CD14-positive monocyte (primary cell): ENCODE results near the gene IL12B. TPM values are rescaled to one million over a fixed set of nuclear protein-coding genes. Genes with fewer than 3 reads are reported as not detected.

ENCODE experiments used
- DNase-seq, 3 donors: peaks; one replicate each; pipeline ENCODE4 v3.0.0-alpha.2; 2011 to 2022
- H2AFZ ChIP-seq: 2 replicates; pipeline ENCODE4 v1.6.0; 2012; ENCODE audit warnings: mild to moderate bottlenecking, low read depth, low read length, inconsistent platforms; ENCODE audit not compliant: insufficient read depth, poor library complexity, severe bottlenecking
- H3K27ac ChIP-seq, 2 donors: 1 replicate in 1 of 2; 2 replicates in 1 of 2; pipeline ENCODE4 v1.5.1; 2012 to 2013; ENCODE audit warnings: low read length in 2 of 2, control low read depth in 1 of 2, inconsistent platforms in 1 of 2, low read depth in 1 of 2, mild to moderate bottlenecking in 1 of 2
- H3K27me3 ChIP-seq, 2 donors: one replicate each; pipeline versions ENCODE4 v1.6.0 to v1.6.1; 2011 to 2013; ENCODE audit warnings: low read length in 2 of 2; ENCODE audit not compliant: control insufficient read depth in 2 of 2, insufficient read depth in 2 of 2
- H3K36me3 ChIP-seq, 2 donors: replicated peaks in 1 of 2; 1 replicate in 1 of 2; 2 replicates in 1 of 2; pipeline versions ENCODE4 v1.5.1 to v1.6.1; 2012 to 2013; ENCODE audit warnings: low read length in 2 of 2, control low read depth in 1 of 2, inconsistent platforms in 1 of 2, mild to moderate bottlenecking in 1 of 2; ENCODE audit not compliant: insufficient read depth in 2 of 2, control insufficient read depth in 1 of 2
- H3K4me1 ChIP-seq, 2 donors: 1 replicate in 1 of 2; 2 replicates in 1 of 2; pipeline versions ENCODE4 v1.5.1 to v1.6.1; 2012 to 2013; ENCODE audit warnings: low read length in 2 of 2, control low read depth in 1 of 2, inconsistent platforms in 1 of 2, mild to moderate bottlenecking in 1 of 2, moderate library complexity in 1 of 2; ENCODE audit not compliant: insufficient read depth in 2 of 2, control insufficient read depth in 1 of 2
- H3K4me2 ChIP-seq: replicated peaks from 2 replicates; pipeline ENCODE3; 2012; ENCODE audit warnings: low read length, moderate library complexity, mild to moderate bottlenecking; ENCODE audit not compliant: poor library complexity, severe bottlenecking; ENCODE audit errors: extremely low read depth
- H3K4me3 ChIP-seq, 3 experiments: fragments of 200-600 bp in 1 of 3; sonication (generic) in 1 of 3; replicated peaks in 1 of 3; 1 replicate in 2 of 3; 2 replicates in 1 of 3; pipeline ENCODE4 v1.5.1; 2011 to 2013; ENCODE audit warnings: low read length in 3 of 3, mild to moderate bottlenecking in 3 of 3, control low read depth in 2 of 3, low read depth in 2 of 3, inconsistent platforms in 1 of 3, moderate library complexity in 1 of 3
- H3K79me2 ChIP-seq: 2 replicates; pipeline ENCODE4 v1.6.0; 2012; ENCODE audit warnings: mild to moderate bottlenecking, control low read depth, inconsistent platforms, low read length, moderate library complexity; ENCODE audit not compliant: insufficient read depth
- H3K9ac ChIP-seq: 2 replicates; pipeline ENCODE4 v1.6.0; 2017; ENCODE audit warnings: low read length, mild to moderate bottlenecking; ENCODE audit not compliant: insufficient read depth, poor library complexity, severe bottlenecking
- H3K9me3 ChIP-seq, 2 donors: replicated peaks in 1 of 2; 1 replicate in 1 of 2; 2 replicates in 1 of 2; pipeline versions ENCODE4 v1.5.1 to v1.6.1; 2012 to 2013; ENCODE audit warnings: low read length in 2 of 2, control low read depth in 1 of 2; ENCODE audit not compliant: control insufficient read depth in 1 of 2, insufficient read depth in 1 of 2
- H4K20me1 ChIP-seq: 2 replicates; pipeline ENCODE4 v1.6.0; 2012; ENCODE audit warnings: mild to moderate bottlenecking, low read length, control low read depth, moderate library complexity; ENCODE audit not compliant: insufficient read depth
- H3K27ac Mint-ChIP-seq, 7 donors: one replicate each; pipeline ENCODE4 v1.8.0; 2020; ENCODE audit warnings: mild to moderate bottlenecking in 7 of 7, mixed read lengths in 7 of 7, moderate library complexity in 6 of 7, inconsistent platforms in 2 of 7
- H3K27me3 Mint-ChIP-seq, 3 donors: one replicate each; pipeline ENCODE4 v1.8.0; 2021 to 2022; ENCODE audit warnings: low read depth in 3 of 3, mild to moderate bottlenecking in 3 of 3, mixed read lengths in 3 of 3, moderate library complexity in 3 of 3, inconsistent platforms in 1 of 3
- H3K36me3 Mint-ChIP-seq, 2 donors: one replicate each; pipeline ENCODE4 v1.8.0; 2020; ENCODE audit warnings: mixed read lengths in 2 of 2, inconsistent platforms in 1 of 2, mild to moderate bottlenecking in 1 of 2
- H3K4me1 Mint-ChIP-seq: one replicate; pipeline ENCODE4 v1.8.0; 2020; ENCODE audit warnings: mild to moderate bottlenecking, mixed read lengths
- H3K4me3 Mint-ChIP-seq, 2 donors: one replicate each; pipeline ENCODE4 v1.8.0; 2020; ENCODE audit warnings: mild to moderate bottlenecking in 2 of 2, mixed read lengths in 2 of 2, moderate library complexity in 1 of 2
- H3K9me3 Mint-ChIP-seq, 7 donors: one replicate each; pipeline ENCODE4 v1.8.0; 2020 to 2022; ENCODE audit warnings: mixed read lengths in 7 of 7, mild to moderate bottlenecking in 6 of 7, moderate library complexity in 6 of 7, inconsistent platforms in 2 of 7
- CTCF ChIP-seq: fragments of 200-600 bp; IDR thresholded peaks from one replicate; pipeline ENCODE4 v1.8.0; 2022; ENCODE audit warnings: antibody characterized with exemption, mild to moderate bottlenecking
- WGBS: methylation state at CpG from one replicate; pipeline ENCODE4 v1.1.5; 2013; ENCODE audit warnings: missing lambda C conversion rate; ENCODE audit not compliant: insufficient coverage; 5-methylcytosine and 5-hydroxymethylcytosine counted together
- intact Hi-C, 2 donors: fragments of 100-400 bp; cut with micrococcal nuclease; formaldehyde crosslinking; loops; one replicate each; pipeline versions ENCODE4 v1.15.0 to v1.15.1; 2023
- polyA plus RNA-seq, 3 donors: library from polyadenylated mRNA; depleted of rRNA in 1 of 3; unstranded in 2 of 3; stranded (reverse) in 1 of 3; fragments of 300-500 nt in 2 of 3; fragments of >200 nt in 1 of 3; fragmentation: Illumina TruSeq in 2 of 3; gene quantifications; 1 replicate in 2 of 3; 2 replicates in 1 of 3; pipeline ENCODE4 v1.2.3, GENCODE V29; 2012 to 2021

IL12B gene
- polyA plus RNA-seq, 3 donors, result not detected

- Histone ChIP-seq H3K27ac (no peak overlapping the region), H3K9me3 (no peaks in the 10 kb centered on the region), H3K9ac (no peak overlapping the region), H4K20me1 (no peaks in the 10 kb centered on the region), H3K79me2 (no peaks in the 10 kb centered on the region), H3K36me3 (no peaks in the 10 kb centered on the region), H3K4me3 (no peak overlapping the region), H3K27me3 (peaks cover 0 to 2% of the 10 kb centered on the region in 2 donors), H3K4me1 (no peaks in the 10 kb centered on the region), H2AFZ (no peak overlapping the region), H3K4me2 (no peak overlapping the region)
- peak in 1 of 3 donors; percentile 7 for DNase-seq
- Mint-ChIP-seq H3K4me1 (peaks cover 2% of the 10 kb centered on the region), H3K4me3 (no peak overlapping the region), H3K27me3 (peaks cover 0 to 5% (median 3%) of the 10 kb centered on the region in 3 donors), H3K9me3 (no peaks in the 10 kb centered on the region), H3K36me3 (no peaks in the 10 kb centered on the region), H3K27ac (no peak overlapping the region)
- intact Hi-C loops, result loop anchor here (5.0 to 10.0 kb wide), 2 partner anchors 159 to 162 kb away; no protein-coding TSS in a partner anchor
- WGBS, result 96% methylated on average over 7 of the region's 9 CpGs
- TF ChIP-seq CTCF, result peak; percentile 50
Measured at GRCh38 chr5:159316519-159317383, 13.5 kb downstream of the IL12B start.

GRCh38 chr5:159313197-159313596, 17.1 kb downstream of the IL12B start:
- no peak overlapping the region for H2AFZ ChIP-seq
- Mint-ChIP-seq H3K36me3 (no peaks in the 10 kb centered on the region), H3K27me3 (peaks cover 16 to 23% (median 22%) of the 10 kb centered on the region in 3 donors), H3K27ac (no peak overlapping the region), H3K4me3 (no peak overlapping the region), H3K9me3 (no peaks in the 10 kb centered on the region), H3K4me1 (peaks cover 9% of the 10 kb centered on the region)
- H3K9ac ChIP-seq, result no peak overlapping the region
- H3K27ac ChIP-seq, result no peak overlapping the region
- no peak for TF ChIP-seq CTCF
- no peaks in the 10 kb centered on the region for H4K20me1 ChIP-seq
- no peak for DNase-seq
- no peaks in the 10 kb centered on the region for H3K79me2 ChIP-seq
- no peaks in the 10 kb centered on the region for H3K36me3 ChIP-seq
- H3K9me3 ChIP-seq, result no peaks in the 10 kb centered on the region
- H3K4me1 ChIP-seq, result peaks cover 7% of the 10 kb centered on the region in 2 donors
- 92% methylated on average over 2 of the region's 2 CpGs for WGBS
- peaks cover 9 to 22% of the 10 kb centered on the region in 2 donors for H3K27me3 ChIP-seq
- no peak overlapping the region for H3K4me2 ChIP-seq
- no peak overlapping the region for H3K4me3 ChIP-seq
- intact Hi-C loops, result loop anchor here in 1 of 2 donors (10.0 kb wide), 1 partner anchor 158 kb away; no protein-coding TSS in a partner anchor
